NCI-H446 (cell line): ENCODE results near the gene IL16.

Experiments
- DNase-seq, 2 experiments: peaks; one replicate each; lab custom pipeline; 2025; lab: John Stamatoyannopoulos, UW

The IL16 gene

GRCh38 chr15:81174792-81175327 lies 21.8 kb upstream of the IL16 start:
- no peak for DNase-seq

GRCh38 chr15:81175496-81175895 lies 21.2 kb upstream of the IL16 start:
- no peak for DNase-seq

- DNase-seq: no peak
These were observed 20.3 kb upstream of the IL16 start for GRCh38 chr15:81176291-81176893.

- DNase-seq: no peak
These were observed 18.3 kb upstream of the IL16 start for GRCh38 chr15:81178365-81178764.

GRCh38 chr15:81181220-81181619 lies 15.5 kb upstream of the IL16 start:
- no peak for DNase-seq

- DNase-seq: no peak
These were observed 14.5 kb upstream of the IL16 start for GRCh38 chr15:81182031-81182755.

GRCh38 chr15:81182756-81183438 lies 13.8 kb upstream of the IL16 start:
- no peak for DNase-seq

GRCh38 chr15:81183439-81183775 lies 13.3 kb upstream of the IL16 start:
- no peak for DNase-seq

GRCh38 chr15:81184188-81184587 lies 12.5 kb upstream of the IL16 start:
- DNase-seq: peak in 1 of 2 experiments; percentile 1

GRCh38 chr15:81185631-81186295 lies 10.9 kb upstream of the IL16 start:
- no peak for DNase-seq

GRCh38 chr15:81188354-81188753 lies 8.3 kb upstream of the IL16 start:
- DNase-seq: no peak

GRCh38 chr15:81189583-81190283 lies 6.9 kb upstream of the IL16 start:
- no peak for DNase-seq

- DNase-seq: no peak
These were observed 5.7 kb upstream of the IL16 start for GRCh38 chr15:81190922-81191507.

GRCh38 chr15:81191701-81192100 lies 5.0 kb upstream of the IL16 start:
- no peak for DNase-seq

- DNase-seq: no peak
These were observed 2.0 kb upstream of the IL16 start for GRCh38 chr15:81194723-81195122.

GRCh38 chr15:81195339-81195864 lies 1.3 kb upstream of the IL16 start:
- DNase-seq: no peak

- DNase-seq: no peak
These were observed 564 bp downstream of the IL16 start for GRCh38 chr15:81197255-81197630.

- no peak for DNase-seq
These were observed 1.1 kb downstream of the IL16 start for GRCh38 chr15:81197688-81198281.

GRCh38 chr15:81199031-81199779 lies 2.5 kb downstream of the IL16 start:
- DNase-seq: no peak

GRCh38 chr15:81206018-81206417 lies 9.3 kb downstream of the IL16 start:
- DNase-seq: no peak
